Ishikawa (cell line): ENCODE results near the gene RHOC.

Experiments
- CEBPB ChIP-seq: IDR thresholded peaks from 2 replicates; pipeline ENCODE4 v1.6.1; 2012
- CREB1 ChIP-seq: IDR thresholded peaks from 2 replicates; pipeline ENCODE4 v1.6.1; 2012; ENCODE audit warnings: low read depth
- EGR1 ChIP-seq: IDR thresholded peaks from 2 replicates; pipeline ENCODE4 v1.6.1; 2012
- EP300 ChIP-seq: IDR thresholded peaks from 2 replicates; pipeline ENCODE4 v1.6.1; 2012; ENCODE audit warnings: borderline replicate concordance
- FOXM1 ChIP-seq: IDR thresholded peaks from 2 replicates; pipeline ENCODE4 v1.6.1; 2012; ENCODE audit warnings: low read depth, borderline replicate concordance
- NFIC ChIP-seq: IDR thresholded peaks from 2 replicates; pipeline ENCODE4 v1.6.1; 2012
- RAD21 ChIP-seq: IDR thresholded peaks from 2 replicates; pipeline ENCODE4 v1.6.1; 2012; ENCODE audit warnings: low read depth
- TAF1 ChIP-seq: IDR thresholded peaks from 2 replicates; pipeline ENCODE4 v1.6.1; 2012; ENCODE audit warnings: low read depth, mild to moderate bottlenecking
- TCF12 ChIP-seq: IDR thresholded peaks from 2 replicates; pipeline ENCODE4 v1.6.1; 2012; ENCODE audit warnings: low read depth
- TEAD4 ChIP-seq: IDR thresholded peaks from 2 replicates; pipeline ENCODE4 v1.6.1; 2012
- YY1 ChIP-seq: IDR thresholded peaks from 2 replicates; pipeline ENCODE4 v1.6.1; 2012; ENCODE audit warnings: low read depth
- ZBTB7A ChIP-seq: IDR thresholded peaks from 2 replicates; pipeline ENCODE4 v1.6.1; 2012; ENCODE audit warnings: low read depth
- TF ChIP-seq, protein P1 (sequence below): IDR thresholded peaks from 2 replicates; pipeline ENCODE4 v1.6.1; 2012
- TF ChIP-seq, protein P2 (sequence below): IDR thresholded peaks from 2 replicates; pipeline ENCODE4 v1.6.1; 2012
- TF ChIP-seq, protein P3 (sequence below): IDR thresholded peaks from 2 replicates; pipeline ENCODE4 v1.6.1; 2012; ENCODE audit warnings: low read depth, mild to moderate bottlenecking

The RHOC gene

DNA sequence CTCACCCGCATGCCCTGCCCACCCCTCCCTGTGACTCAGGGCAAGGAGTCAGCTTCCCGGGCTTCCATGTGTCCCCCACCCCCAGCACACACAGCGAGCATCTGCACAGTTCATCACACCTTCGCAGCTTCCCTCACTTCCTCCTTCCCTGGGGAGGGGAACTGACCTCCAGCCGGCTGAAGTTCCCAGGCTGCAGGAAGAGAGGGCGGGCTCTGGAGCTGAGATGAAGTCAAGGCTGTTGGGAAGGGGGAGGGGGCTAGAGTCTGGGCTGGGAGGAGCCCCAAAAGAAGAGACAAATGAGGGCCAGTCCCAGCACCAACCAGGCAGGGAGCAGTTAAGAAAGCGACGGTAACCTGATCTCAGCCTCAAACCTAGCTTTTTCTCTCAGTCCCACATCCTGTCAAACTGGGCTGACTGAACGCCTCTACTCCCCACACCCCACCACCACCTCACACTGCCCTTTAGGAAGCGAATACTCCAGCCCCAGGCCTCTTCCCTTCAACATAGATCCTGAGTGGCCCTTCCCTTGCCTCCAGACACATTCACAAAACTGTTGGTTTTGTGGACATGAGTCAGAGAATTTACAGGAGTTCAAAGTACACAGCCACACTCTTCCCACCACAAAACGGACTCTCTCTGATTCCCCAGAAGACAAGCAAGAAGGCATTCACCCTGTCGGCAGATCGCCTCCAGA is 1.8 kb downstream of the RHOC start:
- no peak for TF ChIP-seq TEAD4
- TF ChIP-seq FOXM1 = no peak
- TF ChIP-seq, protein P1, sequence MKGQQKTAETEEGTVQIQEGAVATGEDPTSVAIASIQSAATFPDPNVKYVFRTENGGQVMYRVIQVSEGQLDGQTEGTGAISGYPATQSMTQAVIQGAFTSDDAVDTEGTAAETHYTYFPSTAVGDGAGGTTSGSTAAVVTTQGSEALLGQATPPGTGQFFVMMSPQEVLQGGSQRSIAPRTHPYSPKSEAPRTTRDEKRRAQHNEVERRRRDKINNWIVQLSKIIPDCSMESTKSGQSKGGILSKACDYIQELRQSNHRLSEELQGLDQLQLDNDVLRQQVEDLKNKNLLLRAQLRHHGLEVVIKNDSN = no peak
- peak; percentile 35 for TF ChIP-seq TCF12
- no peak for TF ChIP-seq YY1
- TF ChIP-seq, protein P2, sequence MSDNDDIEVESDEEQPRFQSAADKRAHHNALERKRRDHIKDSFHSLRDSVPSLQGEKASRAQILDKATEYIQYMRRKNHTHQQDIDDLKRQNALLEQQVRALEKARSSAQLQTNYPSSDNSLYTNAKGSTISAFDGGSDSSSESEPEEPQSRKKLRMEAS = peak; percentile 90
- TF ChIP-seq NFIC = peak; percentile 4; the same call in 1 of the 2 replicates
- no peak for TF ChIP-seq CREB1

- peak; percentile 12; the same call in 1 of the 2 replicates for TF ChIP-seq NFIC
- peak; percentile 37; the same call in 1 of the 2 replicates for TF ChIP-seq EGR1
- TF ChIP-seq ZBTB7A = peak; percentile 57; the same call in 1 of the 2 replicates
- TF ChIP-seq, protein P3, sequence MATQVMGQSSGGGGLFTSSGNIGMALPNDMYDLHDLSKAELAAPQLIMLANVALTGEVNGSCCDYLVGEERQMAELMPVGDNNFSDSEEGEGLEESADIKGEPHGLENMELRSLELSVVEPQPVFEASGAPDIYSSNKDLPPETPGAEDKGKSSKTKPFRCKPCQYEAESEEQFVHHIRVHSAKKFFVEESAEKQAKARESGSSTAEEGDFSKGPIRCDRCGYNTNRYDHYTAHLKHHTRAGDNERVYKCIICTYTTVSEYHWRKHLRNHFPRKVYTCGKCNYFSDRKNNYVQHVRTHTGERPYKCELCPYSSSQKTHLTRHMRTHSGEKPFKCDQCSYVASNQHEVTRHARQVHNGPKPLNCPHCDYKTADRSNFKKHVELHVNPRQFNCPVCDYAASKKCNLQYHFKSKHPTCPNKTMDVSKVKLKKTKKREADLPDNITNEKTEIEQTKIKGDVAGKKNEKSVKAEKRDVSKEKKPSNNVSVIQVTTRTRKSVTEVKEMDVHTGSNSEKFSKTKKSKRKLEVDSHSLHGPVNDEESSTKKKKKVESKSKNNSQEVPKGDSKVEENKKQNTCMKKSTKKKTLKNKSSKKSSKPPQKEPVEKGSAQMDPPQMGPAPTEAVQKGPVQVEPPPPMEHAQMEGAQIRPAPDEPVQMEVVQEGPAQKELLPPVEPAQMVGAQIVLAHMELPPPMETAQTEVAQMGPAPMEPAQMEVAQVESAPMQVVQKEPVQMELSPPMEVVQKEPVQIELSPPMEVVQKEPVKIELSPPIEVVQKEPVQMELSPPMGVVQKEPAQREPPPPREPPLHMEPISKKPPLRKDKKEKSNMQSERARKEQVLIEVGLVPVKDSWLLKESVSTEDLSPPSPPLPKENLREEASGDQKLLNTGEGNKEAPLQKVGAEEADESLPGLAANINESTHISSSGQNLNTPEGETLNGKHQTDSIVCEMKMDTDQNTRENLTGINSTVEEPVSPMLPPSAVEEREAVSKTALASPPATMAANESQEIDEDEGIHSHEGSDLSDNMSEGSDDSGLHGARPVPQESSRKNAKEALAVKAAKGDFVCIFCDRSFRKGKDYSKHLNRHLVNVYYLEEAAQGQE = no peak
- no peak for TF ChIP-seq TAF1
Observed at GRCh38 chr1:112704391-112704933, 2.5 kb downstream of the RHOC start.

GRCh38 chr1:112703706-112704105 is 3.2 kb downstream of the RHOC start:
- TF ChIP-seq EGR1 = no peak
- no peak for TF ChIP-seq TCF12
- TF ChIP-seq ZBTB7A = no peak
- TF ChIP-seq, protein P1 = no peak
- no peak for TF ChIP-seq TAF1
- TF ChIP-seq CEBPB = no peak
- TF ChIP-seq, protein P3 = no peak
- no peak for TF ChIP-seq NFIC
- TF ChIP-seq, protein P2 = no peak
- no peak for TF ChIP-seq TEAD4
- TF ChIP-seq EP300 = no peak
- no peak for TF ChIP-seq CREB1
- no peak for TF ChIP-seq RAD21

- TF ChIP-seq CEBPB (no peak), TEAD4 (no peak), NFIC (no peak), EGR1 (no peak), RAD21 (no peak), ZBTB7A (no peak)
- TF ChIP-seq, protein P1 = no peak
- TF ChIP-seq, protein P3 = no peak
Observed at GRCh38 chr1:112702420-112703261, 4.3 kb downstream of the RHOC start.
